Measurements from ENCODE around the gene AUTS2.

GRCh38 chr7:70030745-70031144 lies 432.5 kb downstream of the AUTS2 start:
- TF ChIP-seq, protein P1, sequence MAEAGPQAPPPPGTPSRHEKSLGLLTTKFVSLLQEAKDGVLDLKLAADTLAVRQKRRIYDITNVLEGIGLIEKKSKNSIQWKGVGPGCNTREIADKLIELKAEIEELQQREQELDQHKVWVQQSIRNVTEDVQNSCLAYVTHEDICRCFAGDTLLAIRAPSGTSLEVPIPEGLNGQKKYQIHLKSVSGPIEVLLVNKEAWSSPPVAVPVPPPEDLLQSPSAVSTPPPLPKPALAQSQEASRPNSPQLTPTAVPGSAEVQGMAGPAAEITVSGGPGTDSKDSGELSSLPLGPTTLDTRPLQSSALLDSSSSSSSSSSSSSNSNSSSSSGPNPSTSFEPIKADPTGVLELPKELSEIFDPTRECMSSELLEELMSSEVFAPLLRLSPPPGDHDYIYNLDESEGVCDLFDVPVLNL (CRISPR knock-in tag; IDR thresholded peaks at IDR 0.05; ENCODE audit: borderline replicate concordance, low read depth), result no peak
- TF ChIP-seq CTCF (IDR thresholded peaks at IDR 0.05) (no peak), ATF2 (CRISPR knock-in tag; IDR thresholded peaks at IDR 0.05; ENCODE audit: borderline replicate concordance, low read depth) (no peak), EMX1 (CRISPR knock-in tag; IDR thresholded peaks at IDR 0.05) (no peak), ZNF425 (CRISPR knock-in tag; conservative IDR thresholded peaks at IDR 0.05) (no peak), USF1 (CRISPR knock-in tag; IDR thresholded peaks at IDR 0.05) (no peak), SP1 (CRISPR knock-in tag; conservative IDR thresholded peaks at IDR 0.05) (no peak), ELF4 (CRISPR knock-in tag; IDR thresholded peaks at IDR 0.05; ENCODE audit: low read depth) (no peak), ZNF219 (CRISPR knock-in tag; IDR thresholded peaks at IDR 0.05; ENCODE audit: borderline replicate concordance) (no peak), ZSCAN18 (CRISPR knock-in tag; IDR thresholded peaks at IDR 0.05) (no peak)
- TF ChIP-seq, protein P2, sequence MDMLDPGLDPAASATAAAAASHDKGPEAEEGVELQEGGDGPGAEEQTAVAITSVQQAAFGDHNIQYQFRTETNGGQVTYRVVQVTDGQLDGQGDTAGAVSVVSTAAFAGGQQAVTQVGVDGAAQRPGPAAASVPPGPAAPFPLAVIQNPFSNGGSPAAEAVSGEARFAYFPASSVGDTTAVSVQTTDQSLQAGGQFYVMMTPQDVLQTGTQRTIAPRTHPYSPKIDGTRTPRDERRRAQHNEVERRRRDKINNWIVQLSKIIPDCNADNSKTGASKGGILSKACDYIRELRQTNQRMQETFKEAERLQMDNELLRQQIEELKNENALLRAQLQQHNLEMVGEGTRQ (CRISPR knock-in tag; IDR thresholded peaks at IDR 0.05), result no peak
